ENCODE measurements around the gene ZDHHC1. TPM values are rescaled to one million over a fixed set of nuclear protein-coding genes. Genes with fewer than 3 reads are reported as not detected.

Gene ZDHHC1
- total RNA-seq, 2 donors from 2014 or later, result 8.4 to 10.6 TPM

GRCh38 chr16:67445126-67445426 is 28.8 kb upstream of the ZDHHC1 start:
- H3K9me3 Mint-ChIP-seq, result no peaks in the 10 kb centered on the region
- Histone ChIP-seq H3K4me1 (ENCODE audit: control insufficient read depth, insufficient read depth, low read length) (no peaks in the 10 kb centered on the region), H3K36me3 (ENCODE audit: control insufficient read depth, insufficient read depth, low read length) (peaks cover 22% of the 10 kb centered on the region), H3K27ac (ENCODE audit: low read depth, low read length) (no peak overlapping the region), H3K27me3 (ENCODE audit: control insufficient read depth, insufficient read depth, low read length, poor library complexity, severe bottlenecking) (no peaks in the 10 kb centered on the region), H3K9me3 (ENCODE audit: control insufficient read depth, low read length) (no peaks in the 10 kb centered on the region), H3K9ac (ENCODE audit: extremely low read depth, low read length, poor library complexity, severe bottlenecking) (no peak overlapping the region), H3K4me3 (ENCODE audit: low read length) (no peak overlapping the region)
- peaks cover 23% of the 10 kb centered on the region for H3K36me3 Mint-ChIP-seq (ENCODE audit: low read depth)
- H3K4me3 Mint-ChIP-seq, result no peak overlapping the region
- WGBS, 2 experiments (ENCODE audit: insufficient coverage in 1 of 2, insufficient read length in 1 of 2), result 97 to 100% methylated on average over 2 to 7 of the region's 7 CpGs
- peaks cover 3% of the 10 kb centered on the region for H3K4me1 Mint-ChIP-seq
- H3K27me3 Mint-ChIP-seq (ENCODE audit: insufficient read depth), result no peaks in the 10 kb centered on the region
- DNase-seq, result no peak
- H3K27ac Mint-ChIP-seq, result peak overlapping the region; percentile 19
- no peak for TF ChIP-seq CTCF (conservative IDR thresholded peaks at IDR 0.05)

- H3K4me3 Mint-ChIP-seq, result no peak overlapping the region
- Histone ChIP-seq H3K27me3 (ENCODE audit: control insufficient read depth, insufficient read depth, low read length, poor library complexity, severe bottlenecking) (no peaks in the 10 kb centered on the region), H3K9me3 (ENCODE audit: control insufficient read depth, low read length) (no peaks in the 10 kb centered on the region), H3K9ac (ENCODE audit: extremely low read depth, low read length, poor library complexity, severe bottlenecking) (no peak overlapping the region), H3K36me3 (ENCODE audit: control insufficient read depth, insufficient read depth, low read length) (peaks cover 19% of the 10 kb centered on the region), H3K4me3 (ENCODE audit: low read length) (no peak overlapping the region), H3K27ac (ENCODE audit: low read depth, low read length) (no peak overlapping the region), H3K4me1 (ENCODE audit: control insufficient read depth, insufficient read depth, low read length) (no peaks in the 10 kb centered on the region)
- peak overlapping the region; percentile 19 for H3K27ac Mint-ChIP-seq
- peaks cover 3% of the 10 kb centered on the region for H3K4me1 Mint-ChIP-seq
- TF ChIP-seq CTCF (conservative IDR thresholded peaks at IDR 0.05), result peak; percentile 56
- 83 to 85% methylated on average over 16 to 22 of the region's 22 CpGs for WGBS, 2 experiments (ENCODE audit: insufficient coverage in 1 of 2, insufficient read length in 1 of 2)
- peak; percentile 74 for DNase-seq
- H3K9me3 Mint-ChIP-seq, result no peaks in the 10 kb centered on the region
- H3K36me3 Mint-ChIP-seq (ENCODE audit: low read depth), result peaks cover 21% of the 10 kb centered on the region
- H3K27me3 Mint-ChIP-seq (ENCODE audit: insufficient read depth), result no peaks in the 10 kb centered on the region
These were observed 28.2 kb upstream of the ZDHHC1 start for GRCh38 chr16:67444259-67445125.

GRCh38 chr16:67443265-67443664 is 27.0 kb upstream of the ZDHHC1 start:
- Mint-ChIP-seq H3K36me3 (ENCODE audit: low read depth) (peaks cover 25% of the 10 kb centered on the region), H3K4me3 (no peak overlapping the region), H3K9me3 (no peaks in the 10 kb centered on the region), H3K27ac (no peak overlapping the region), H3K27me3 (ENCODE audit: insufficient read depth) (no peaks in the 10 kb centered on the region), H3K4me1 (peaks cover 3% of the 10 kb centered on the region)
- Histone ChIP-seq H3K27ac (ENCODE audit: low read depth, low read length) (no peak overlapping the region), H3K4me3 (ENCODE audit: low read length) (no peak overlapping the region), H3K9ac (ENCODE audit: extremely low read depth, low read length, poor library complexity, severe bottlenecking) (no peak overlapping the region), H3K36me3 (ENCODE audit: control insufficient read depth, insufficient read depth, low read length) (peaks cover 13% of the 10 kb centered on the region), H3K9me3 (ENCODE audit: control insufficient read depth, low read length) (no peaks in the 10 kb centered on the region), H3K27me3 (ENCODE audit: control insufficient read depth, insufficient read depth, low read length, poor library complexity, severe bottlenecking) (no peaks in the 10 kb centered on the region), H3K4me1 (ENCODE audit: control insufficient read depth, insufficient read depth, low read length) (no peaks in the 10 kb centered on the region)
- no peak for DNase-seq
- WGBS, 2 experiments (ENCODE audit: insufficient coverage in 1 of 2, insufficient read length in 1 of 2), result 89 to 90% methylated on average over 3 to 6 of the region's 6 CpGs
- no peak for TF ChIP-seq CTCF (conservative IDR thresholded peaks at IDR 0.05)

All from endodermal cell (in vitro differentiated cells).